Natural killer cell (primary cell): ENCODE data around the gene SH3TC1. TPM values are rescaled to one million over a fixed set of nuclear protein-coding genes. Genes with fewer than 3 reads are reported as not detected.

Experiments used
- ATAC-seq, 3 donors: fragments of 150-1000 bp in 2 of 3; fragments of 200-7000 bp in 1 of 3; cut with Tn5 transposase; 1 replicate in 1 of 3; 2 replicates in 2 of 3; pipeline ENCODE4 v1.10.0; 2021; ENCODE audit warnings: mild to moderate bottlenecking in 2 of 3, moderate library complexity in 2 of 3
- DNase-seq, 2 donors: peaks; one replicate each; pipeline versions ENCODE4 v3.0.0 to v3.0.0-alpha.2; 2013 to 2021; ENCODE audit warnings: mixed read lengths in 1 of 2
- H3K27ac ChIP-seq: one replicate; pipeline ENCODE4 v1.5.1; 2013; ENCODE audit warnings: mild to moderate bottlenecking, low read length
- H3K27me3 ChIP-seq: one replicate; pipeline ENCODE4 v1.6.1; 2013; ENCODE audit warnings: low read length; ENCODE audit not compliant: control insufficient read depth, insufficient read depth
- H3K36me3 ChIP-seq: one replicate; pipeline ENCODE4 v1.6.1; 2013; ENCODE audit warnings: low read length; ENCODE audit not compliant: control insufficient read depth, insufficient read depth
- H3K4me1 ChIP-seq: one replicate; pipeline ENCODE4 v1.6.1; 2013; ENCODE audit warnings: low read length; ENCODE audit not compliant: control insufficient read depth, insufficient read depth
- H3K4me3 ChIP-seq: one replicate; pipeline ENCODE4 v1.5.1; 2013; ENCODE audit warnings: low read length
- H3K9me3 ChIP-seq: one replicate; pipeline ENCODE4 v1.6.1; 2013; ENCODE audit warnings: low read length; ENCODE audit not compliant: control insufficient read depth, insufficient read depth
- H3K27ac Mint-ChIP-seq, 2 donors: one replicate each; pipeline ENCODE4 v1.8.0; 2022; ENCODE audit warnings: mild to moderate bottlenecking in 2 of 2, mixed read lengths in 2 of 2, moderate library complexity in 1 of 2
- H3K27me3 Mint-ChIP-seq, 2 donors: one replicate each; pipeline ENCODE4 v1.8.0; 2022; ENCODE audit warnings: low read depth in 2 of 2, mixed read lengths in 2 of 2
- H3K36me3 Mint-ChIP-seq: one replicate; pipeline ENCODE4 v1.8.0; 2022; ENCODE audit warnings: mixed read lengths
- H3K4me1 Mint-ChIP-seq, 2 donors: one replicate each; pipeline ENCODE4 v1.8.0; 2022; ENCODE audit warnings: mixed read lengths in 2 of 2
- H3K4me3 Mint-ChIP-seq: one replicate; pipeline ENCODE4 v1.8.0; 2022; ENCODE audit warnings: mild to moderate bottlenecking, moderate library complexity, mixed read lengths
- H3K9me3 Mint-ChIP-seq, 2 donors: one replicate each; pipeline ENCODE4 v1.8.0; 2022; ENCODE audit warnings: mixed read lengths in 2 of 2
- WGBS: methylation state at CpG from one replicate; pipeline ENCODE4 v1.1.7; 2013; ENCODE audit warnings: missing lambda C conversion rate; ENCODE audit not compliant: insufficient coverage; 5-methylcytosine and 5-hydroxymethylcytosine counted together
- intact Hi-C: fragments of 100-400 bp; cut with micrococcal nuclease; formaldehyde crosslinking; loops from one replicate; pipeline ENCODE4 v1.14.2; 2022
- total RNA-seq, 4 donors: library from RNA; stranded (reverse); fragments of 120-200 nt in 1 of 4; gene quantifications; one replicate each; pipeline versions ENCODE4 v1.2.3 to v1.2.4, GENCODE V29; 2013 to 2022
- TF ChIP-seq, protein P1 (sequence below): fragments of 200-600 bp; IDR thresholded peaks from one replicate; pipeline ENCODE4 v1.8.0; 2022; ENCODE audit warnings: antibody characterized with exemption

The SH3TC1 gene
- total RNA-seq, 3 donors from 2014 or later (not counting 1 experiment from before 2014, with no cell fraction given), result 50.1 to 61.7 (median 54.9) TPM

DNA sequence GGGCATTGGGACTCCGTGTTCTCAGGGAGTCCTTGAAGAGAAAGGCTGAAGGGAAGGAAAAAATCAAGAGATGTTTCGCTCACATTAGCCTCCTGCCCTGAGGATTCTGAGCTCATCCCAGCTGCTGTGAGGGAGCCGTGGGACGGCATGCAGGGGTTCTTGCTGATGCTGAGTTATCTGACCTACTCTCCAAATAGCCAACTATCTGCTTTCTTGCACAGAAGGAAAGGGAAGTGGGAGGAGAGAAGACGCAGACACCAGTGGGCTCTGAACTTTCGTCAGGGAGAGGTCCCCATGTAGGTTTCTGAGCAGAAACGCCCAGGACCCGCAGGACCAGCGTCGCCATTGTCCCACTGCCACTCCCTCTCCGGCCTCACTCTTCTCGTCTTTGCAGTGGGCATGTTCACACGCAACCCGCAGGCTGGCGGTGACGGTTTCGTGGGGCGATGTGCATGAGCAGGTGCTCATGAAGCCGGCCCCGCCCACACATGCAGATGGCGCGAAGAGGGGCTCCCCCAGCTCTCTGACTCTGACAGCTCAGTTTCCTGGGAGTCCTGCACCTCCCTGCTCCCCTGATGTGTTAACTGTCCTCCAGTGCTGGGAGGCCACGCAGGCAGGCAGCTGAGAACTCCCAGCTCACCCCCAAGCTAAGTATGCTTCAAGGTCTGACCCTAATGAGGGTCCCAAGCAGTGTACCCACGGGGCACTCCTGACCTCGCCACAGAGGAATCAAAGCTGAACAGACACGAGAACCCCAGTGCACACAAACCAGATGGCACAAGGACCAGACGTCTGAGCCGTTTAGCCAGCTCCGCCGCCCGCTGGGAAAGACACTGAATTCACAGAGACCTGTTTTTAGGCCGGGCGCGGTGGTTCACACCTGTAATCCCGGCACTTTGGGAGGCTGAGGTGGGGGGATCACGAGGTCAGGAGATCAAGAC lies 26.8 kb upstream of the SH3TC1 start:
- 69% methylated on average over 36 of the region's 36 CpGs for WGBS
- Mint-ChIP-seq H3K27me3 (peaks cover 0 to 5% of the 10 kb centered on the region in 2 donors), H3K9me3 (no peaks in the 10 kb centered on the region), H3K4me3 (no peak overlapping the region), H3K27ac (no peak overlapping the region), H3K36me3 (no peaks in the 10 kb centered on the region), H3K4me1 (peaks cover 0 to 5% of the 10 kb centered on the region in 2 donors)
- Histone ChIP-seq H3K4me3 (no peak overlapping the region), H3K36me3 (no peaks in the 10 kb centered on the region), H3K4me1 (peaks cover 8% of the 10 kb centered on the region), H3K27ac (no peak overlapping the region), H3K9me3 (peaks cover 8% of the 10 kb centered on the region), H3K27me3 (no peaks in the 10 kb centered on the region)
- TF ChIP-seq, protein P1, sequence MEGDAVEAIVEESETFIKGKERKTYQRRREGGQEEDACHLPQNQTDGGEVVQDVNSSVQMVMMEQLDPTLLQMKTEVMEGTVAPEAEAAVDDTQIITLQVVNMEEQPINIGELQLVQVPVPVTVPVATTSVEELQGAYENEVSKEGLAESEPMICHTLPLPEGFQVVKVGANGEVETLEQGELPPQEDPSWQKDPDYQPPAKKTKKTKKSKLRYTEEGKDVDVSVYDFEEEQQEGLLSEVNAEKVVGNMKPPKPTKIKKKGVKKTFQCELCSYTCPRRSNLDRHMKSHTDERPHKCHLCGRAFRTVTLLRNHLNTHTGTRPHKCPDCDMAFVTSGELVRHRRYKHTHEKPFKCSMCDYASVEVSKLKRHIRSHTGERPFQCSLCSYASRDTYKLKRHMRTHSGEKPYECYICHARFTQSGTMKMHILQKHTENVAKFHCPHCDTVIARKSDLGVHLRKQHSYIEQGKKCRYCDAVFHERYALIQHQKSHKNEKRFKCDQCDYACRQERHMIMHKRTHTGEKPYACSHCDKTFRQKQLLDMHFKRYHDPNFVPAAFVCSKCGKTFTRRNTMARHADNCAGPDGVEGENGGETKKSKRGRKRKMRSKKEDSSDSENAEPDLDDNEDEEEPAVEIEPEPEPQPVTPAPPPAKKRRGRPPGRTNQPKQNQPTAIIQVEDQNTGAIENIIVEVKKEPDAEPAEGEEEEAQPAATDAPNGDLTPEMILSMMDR, result no peak
- ATAC-seq (no peak), DNase-seq (peak in 1 of 2 donors; percentile 15)
- intact Hi-C loops, result no loop called here

DNA sequence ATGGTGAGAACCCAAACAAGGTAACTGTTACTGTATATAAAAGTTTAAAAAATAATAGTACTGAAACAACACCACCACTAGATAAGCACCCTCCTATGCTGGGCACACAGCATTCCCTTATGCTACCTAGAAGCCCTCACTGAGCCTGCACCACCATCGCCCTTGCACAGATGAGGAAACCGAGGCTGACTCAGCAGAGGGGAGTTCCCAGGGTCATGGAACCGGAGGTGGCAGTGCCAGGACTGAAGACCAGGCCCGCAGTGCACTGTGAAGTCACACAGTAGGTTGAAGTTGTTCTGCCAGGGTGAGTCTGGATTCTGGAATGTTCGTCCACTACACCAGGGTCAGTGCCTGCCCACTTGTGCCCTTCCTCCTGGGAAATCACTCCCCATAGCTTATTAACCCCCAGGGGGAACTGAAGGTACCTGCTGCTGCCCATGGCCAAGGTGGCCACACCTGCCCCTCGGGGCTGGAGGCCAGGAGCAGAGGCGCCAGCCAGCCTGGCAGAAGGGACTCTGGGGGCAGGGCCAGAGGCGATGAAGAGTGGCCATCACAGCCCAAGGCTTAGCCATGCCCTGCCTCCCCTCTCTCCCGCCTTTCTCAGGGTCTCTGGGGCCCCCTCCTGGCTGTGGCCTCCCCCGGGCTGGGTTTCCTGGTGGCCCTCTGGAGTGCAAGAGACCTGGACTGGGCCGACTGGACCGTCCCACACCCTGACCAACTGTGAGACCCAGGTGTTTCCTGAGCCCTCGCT lies 25.4 kb upstream of the SH3TC1 start:
- intact Hi-C loops, result no loop called here
- no peak for DNase-seq
- WGBS, result 78% methylated on average over 13 of the region's 13 CpGs
- Mint-ChIP-seq H3K4me3 (no peak overlapping the region), H3K27me3 (peaks cover 0 to 5% of the 10 kb centered on the region in 2 donors), H3K27ac (no peak overlapping the region), H3K4me1 (peaks cover 0 to 5% of the 10 kb centered on the region in 2 donors), H3K9me3 (no peaks in the 10 kb centered on the region), H3K36me3 (no peaks in the 10 kb centered on the region)
- peaks cover 3% of the 10 kb centered on the region for H3K9me3 ChIP-seq
- no peaks in the 10 kb centered on the region for H3K27me3 ChIP-seq
- peaks cover 8% of the 10 kb centered on the region for H3K4me1 ChIP-seq
- no peak overlapping the region for H3K4me3 ChIP-seq
- TF ChIP-seq, protein P1, result no peak
- no peak overlapping the region for H3K27ac ChIP-seq
- no peak for ATAC-seq
- H3K36me3 ChIP-seq, result no peaks in the 10 kb centered on the region

DNA sequence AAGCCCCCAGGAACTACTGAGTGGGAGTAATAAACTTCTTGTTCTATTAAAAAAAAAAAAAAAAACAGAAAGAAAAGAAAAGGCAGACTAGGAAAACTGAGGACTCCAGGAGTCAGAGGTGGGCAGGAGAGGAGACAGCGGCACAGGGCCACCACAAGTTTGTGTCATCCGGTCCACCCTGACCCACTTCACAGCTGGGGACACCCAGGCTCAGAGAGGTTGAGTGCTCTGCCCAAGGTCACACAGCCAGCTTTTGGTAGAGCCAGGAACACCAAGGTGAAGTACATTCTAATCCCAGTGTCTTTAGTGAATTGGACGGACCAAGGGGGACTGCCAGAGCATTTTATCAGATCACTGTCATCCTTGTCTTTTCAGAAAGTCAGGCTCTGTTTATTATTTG lies 24.1 kb upstream of the SH3TC1 start:
- intact Hi-C loops, result no loop called here
- no peaks in the 10 kb centered on the region for H3K36me3 Mint-ChIP-seq
- H3K4me3 Mint-ChIP-seq, result no peak overlapping the region
- H3K4me1 Mint-ChIP-seq, result peaks cover 0 to 5% of the 10 kb centered on the region in 2 donors
- H3K27ac Mint-ChIP-seq, result no peak overlapping the region
- Histone ChIP-seq H3K36me3 (no peaks in the 10 kb centered on the region), H3K4me1 (peaks cover 8% of the 10 kb centered on the region), H3K27me3 (no peaks in the 10 kb centered on the region), H3K27ac (no peak overlapping the region), H3K9me3 (no peaks in the 10 kb centered on the region), H3K4me3 (no peak overlapping the region)
- ATAC-seq (no peak), DNase-seq (no peak)
- TF ChIP-seq, protein P1, result no peak
- H3K9me3 Mint-ChIP-seq, result no peaks in the 10 kb centered on the region
- H3K27me3 Mint-ChIP-seq, result peaks cover 0 to 5% of the 10 kb centered on the region in 2 donors
- WGBS, result 81% methylated on average over 3 of the region's 3 CpGs
